ENCODE data around the gene CHD2. TPM values are rescaled to one million over a fixed set of nuclear protein-coding genes. Genes with fewer than 3 reads are reported as not detected.

The CHD2 gene
- total RNA-seq, 1 experiment from 2014 or later = 85.0 TPM

DNA sequence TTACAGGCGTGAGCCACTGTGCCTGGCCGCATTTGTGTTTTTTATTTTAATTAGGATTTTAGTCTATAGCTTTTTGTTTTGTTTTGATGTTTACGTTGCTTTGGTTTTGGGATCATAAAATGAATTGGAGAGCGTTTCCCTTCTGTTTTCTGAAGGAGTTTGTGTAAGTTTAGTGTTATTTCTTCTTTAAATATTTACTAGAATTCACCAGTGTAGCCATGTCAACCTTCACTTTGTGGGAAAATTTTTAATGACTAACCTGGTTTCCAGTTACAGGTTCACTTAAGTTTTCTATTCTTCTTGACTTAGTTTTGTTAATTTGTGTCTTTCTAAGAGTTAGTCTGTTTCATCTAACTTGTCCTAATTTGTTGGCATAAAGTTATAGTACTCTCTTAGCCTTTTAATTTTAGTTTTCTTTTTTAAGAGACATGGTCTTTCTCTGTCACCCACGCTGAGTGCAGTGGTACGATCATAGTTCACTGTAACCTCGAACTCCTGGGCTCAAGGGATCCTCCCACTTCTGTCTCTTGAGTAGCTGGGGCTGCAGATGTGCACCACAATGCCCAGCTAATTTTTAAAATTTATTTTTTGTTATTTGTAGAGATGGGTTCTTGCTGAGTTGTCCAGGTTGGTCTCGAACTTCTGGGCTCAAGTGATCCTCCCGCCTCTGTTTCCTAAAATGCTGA lies 61.0 kb downstream of the CHD2 start:
- Mint-ChIP-seq H3K4me3 (ENCODE audit: unreplicated experiment) (no peak overlapping the region), H3K27me3 (ENCODE audit: insufficient read depth, unreplicated experiment) (no peaks in the 10 kb centered on the region), H3K9me3 (ENCODE audit: unreplicated experiment) (no peaks in the 10 kb centered on the region), H3K4me1 (ENCODE audit: low read depth, unreplicated experiment) (no peaks in the 10 kb centered on the region), H3K36me3 (ENCODE audit: insufficient read depth, unreplicated experiment) (peaks cover 98% of the 10 kb centered on the region), H3K27ac (ENCODE audit: unreplicated experiment) (no peak overlapping the region)
- no TSS peak for BruUV-seq (replicated peaks)
- intact Hi-C loops (cut with micrococcal nuclease; ENCODE audit: unreplicated experiment) = no loop called here
- POLR2A ChIA-PET = no interaction called here
- TF ChIP-seq, protein P1, sequence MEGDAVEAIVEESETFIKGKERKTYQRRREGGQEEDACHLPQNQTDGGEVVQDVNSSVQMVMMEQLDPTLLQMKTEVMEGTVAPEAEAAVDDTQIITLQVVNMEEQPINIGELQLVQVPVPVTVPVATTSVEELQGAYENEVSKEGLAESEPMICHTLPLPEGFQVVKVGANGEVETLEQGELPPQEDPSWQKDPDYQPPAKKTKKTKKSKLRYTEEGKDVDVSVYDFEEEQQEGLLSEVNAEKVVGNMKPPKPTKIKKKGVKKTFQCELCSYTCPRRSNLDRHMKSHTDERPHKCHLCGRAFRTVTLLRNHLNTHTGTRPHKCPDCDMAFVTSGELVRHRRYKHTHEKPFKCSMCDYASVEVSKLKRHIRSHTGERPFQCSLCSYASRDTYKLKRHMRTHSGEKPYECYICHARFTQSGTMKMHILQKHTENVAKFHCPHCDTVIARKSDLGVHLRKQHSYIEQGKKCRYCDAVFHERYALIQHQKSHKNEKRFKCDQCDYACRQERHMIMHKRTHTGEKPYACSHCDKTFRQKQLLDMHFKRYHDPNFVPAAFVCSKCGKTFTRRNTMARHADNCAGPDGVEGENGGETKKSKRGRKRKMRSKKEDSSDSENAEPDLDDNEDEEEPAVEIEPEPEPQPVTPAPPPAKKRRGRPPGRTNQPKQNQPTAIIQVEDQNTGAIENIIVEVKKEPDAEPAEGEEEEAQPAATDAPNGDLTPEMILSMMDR (IDR thresholded peaks at IDR 0.05; ENCODE audit: insufficient read depth in 1 of 2, low read depth in 1 of 2, low read length in 1 of 2, severe bottlenecking in 1 of 2, unreplicated experiment in 1 of 2) = no peak
- no peaks in the 10 kb centered on the region for H3K27me3 ChIP-seq (replicated peaks; ENCODE audit: control insufficient read depth, insufficient read depth, low read length)
- H3K4me1 ChIP-seq = no peaks in the 10 kb centered on the region
- no peaks in the 10 kb centered on the region; the same call in 1 of the 2 replicates for H3K36me3 ChIP-seq (ENCODE audit: control insufficient read depth, insufficient read depth, low read length)
- no peak for DNase-seq
- CTCF ChIA-PET = no interaction called here
- no peak overlapping the region for H3K4me3 ChIP-seq (ENCODE audit: low read depth, low read length)
- no peaks in the 10 kb centered on the region for H3K9me3 ChIP-seq

DNA sequence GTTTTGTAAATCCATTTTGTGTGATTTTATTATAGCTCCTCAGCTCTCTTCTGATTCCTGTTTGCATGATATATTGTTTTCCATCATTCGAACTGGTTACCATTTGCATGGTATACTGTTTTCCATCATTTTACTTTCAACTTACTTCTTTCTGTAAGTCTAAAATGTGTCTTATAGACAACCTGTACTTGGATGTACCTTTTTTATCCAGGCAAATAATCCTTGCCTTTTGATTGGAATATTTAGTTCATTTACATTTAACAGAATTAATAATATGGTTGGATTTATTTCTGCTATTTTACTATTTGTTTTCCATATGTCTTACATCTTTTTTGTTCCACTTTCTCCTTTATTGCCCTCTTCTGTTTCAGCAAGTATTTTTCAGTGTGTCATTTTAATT lies 62.8 kb downstream of the CHD2 start:
- Histone ChIP-seq H3K9me3 (no peaks in the 10 kb centered on the region), H3K36me3 (ENCODE audit: control insufficient read depth, insufficient read depth, low read length) (no peaks in the 10 kb centered on the region; the same call in 1 of the 2 replicates), H3K4me3 (ENCODE audit: low read depth, low read length) (no peak overlapping the region), H3K4me1 (no peaks in the 10 kb centered on the region), H3K27me3 (replicated peaks; ENCODE audit: control insufficient read depth, insufficient read depth, low read length) (no peaks in the 10 kb centered on the region)
- Mint-ChIP-seq H3K9me3 (ENCODE audit: unreplicated experiment) (no peaks in the 10 kb centered on the region), H3K36me3 (ENCODE audit: insufficient read depth, unreplicated experiment) (peaks cover 98% of the 10 kb centered on the region), H3K27me3 (ENCODE audit: insufficient read depth, unreplicated experiment) (no peaks in the 10 kb centered on the region), H3K4me3 (ENCODE audit: unreplicated experiment) (no peak overlapping the region), H3K4me1 (ENCODE audit: low read depth, unreplicated experiment) (no peaks in the 10 kb centered on the region), H3K27ac (ENCODE audit: unreplicated experiment) (no peak overlapping the region)
- no TSS peak for BruUV-seq (replicated peaks)
- TF ChIP-seq, protein P1 (IDR thresholded peaks at IDR 0.05; ENCODE audit: insufficient read depth in 1 of 2, low read depth in 1 of 2, low read length in 1 of 2, severe bottlenecking in 1 of 2, unreplicated experiment in 1 of 2) = no peak
- DNase-seq = no peak
- ChIA-PET CTCF (no interaction called here), POLR2A (no interaction called here)
- intact Hi-C loops (cut with micrococcal nuclease; ENCODE audit: unreplicated experiment) = no loop called here

DNA sequence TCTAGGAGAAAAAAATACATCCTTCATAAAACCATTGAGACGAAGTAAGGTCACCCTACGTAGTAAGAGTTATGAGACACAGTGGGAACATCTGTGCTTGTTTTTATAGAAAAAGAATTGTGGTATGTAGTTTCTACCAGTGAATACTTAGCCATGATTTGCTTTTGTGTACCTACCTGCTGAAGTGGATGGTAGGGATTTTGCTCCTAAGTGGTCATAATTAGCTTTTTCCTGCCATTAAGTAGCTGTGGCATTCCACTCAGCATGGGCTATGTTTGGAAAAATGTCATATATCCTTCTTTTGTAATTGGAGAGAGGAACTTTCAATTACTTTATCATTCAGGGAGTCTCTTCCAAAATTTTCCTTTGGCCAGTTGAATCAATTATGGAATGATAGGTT lies 63.7 kb downstream of the CHD2 start:
- Mint-ChIP-seq H3K27ac (ENCODE audit: unreplicated experiment) (no peak overlapping the region), H3K4me3 (ENCODE audit: unreplicated experiment) (no peak overlapping the region), H3K4me1 (ENCODE audit: low read depth, unreplicated experiment) (no peaks in the 10 kb centered on the region), H3K27me3 (ENCODE audit: insufficient read depth, unreplicated experiment) (no peaks in the 10 kb centered on the region), H3K36me3 (ENCODE audit: insufficient read depth, unreplicated experiment) (peaks cover 98% of the 10 kb centered on the region), H3K9me3 (ENCODE audit: unreplicated experiment) (no peaks in the 10 kb centered on the region)
- CTCF ChIA-PET = no interaction called here
- TF ChIP-seq, protein P1 (IDR thresholded peaks at IDR 0.05; ENCODE audit: insufficient read depth in 1 of 2, low read depth in 1 of 2, low read length in 1 of 2, severe bottlenecking in 1 of 2, unreplicated experiment in 1 of 2) = no peak
- intact Hi-C loops (cut with micrococcal nuclease; ENCODE audit: unreplicated experiment) = no loop called here
- BruUV-seq (replicated peaks) = no TSS peak
- POLR2A ChIA-PET = interaction anchor here (0.7 kb wide), 1 partner anchor 169 kb away, joined by 3 read pairs; no protein-coding TSS in a partner anchor
- H3K27me3 ChIP-seq (replicated peaks; ENCODE audit: control insufficient read depth, insufficient read depth, low read length) = no peaks in the 10 kb centered on the region
- no peak for DNase-seq
- no peaks in the 10 kb centered on the region for H3K4me1 ChIP-seq
- H3K4me3 ChIP-seq (ENCODE audit: low read depth, low read length) = no peak overlapping the region
- H3K9me3 ChIP-seq = no peaks in the 10 kb centered on the region
- no peaks in the 10 kb centered on the region; the same call in 1 of the 2 replicates for H3K36me3 ChIP-seq (ENCODE audit: control insufficient read depth, insufficient read depth, low read length)

Data from Caco-2 (cell line).